Heart right ventricle (tissue), 16 donors: ENCODE measurements around the gene AKAP13. TPM values are rescaled to one million over a fixed set of nuclear protein-coding genes. Genes with fewer than 3 reads are reported as not detected.

ENCODE experiments used
- ATAC-seq, 8 donors: fragments of 200-7000 bp; cut with Tn5 transposase; one replicate each; pipeline ENCODE4 v1.9.1; 2020; ENCODE audit warnings: mild to moderate bottlenecking in 8 of 8, moderate library complexity in 8 of 8, moderate number of reproducible peaks in 1 of 8
- DNase-seq, 2 donors: peaks; one replicate each; pipeline ENCODE4 v3.0.0-alpha.2; 2020
- H3K27ac ChIP-seq, 10 donors: fragments of 200-600 bp; sonication (generic) in 2 of 10; one replicate each; pipeline versions ENCODE4 v1.5.0 to v1.8.0; 2020 to 2022; ENCODE audit warnings: mild to moderate bottlenecking in 3 of 10
- H3K27me3 ChIP-seq, 7 donors: fragments of 200-600 bp; one replicate each; pipeline ENCODE4 v1.8.0; 2021 to 2022; ENCODE audit warnings: mild to moderate bottlenecking in 2 of 7
- H3K36me3 ChIP-seq, 9 donors: fragments of 200-600 bp; sonication (generic) in 1 of 9; one replicate each; pipeline versions ENCODE4 v1.5.0 to v1.8.0; 2020 to 2022; ENCODE audit warnings: mild to moderate bottlenecking in 2 of 9
- H3K4me1 ChIP-seq, 9 donors: fragments of 200-600 bp; sonication (generic) in 1 of 9; one replicate each; pipeline versions ENCODE4 v1.5.0 to v1.8.0; 2020 to 2022; ENCODE audit warnings: mild to moderate bottlenecking in 4 of 9
- H3K4me3 ChIP-seq, 10 donors: fragments of 200-600 bp; sonication (generic) in 2 of 10; one replicate each; pipeline versions ENCODE4 v1.5.0 to v1.8.0; 2020 to 2022; ENCODE audit warnings: mild to moderate bottlenecking in 7 of 10, moderate library complexity in 2 of 10
- H3K9me3 ChIP-seq, 11 donors: fragments of 200-600 bp in 10 of 11; sonication (generic) in 2 of 11; one replicate each; pipeline versions ENCODE4 v1.5.0 to v1.8.0; 2013 to 2022; ENCODE audit warnings: mild to moderate bottlenecking in 2 of 11, control low read depth in 1 of 11, moderate library complexity in 1 of 11
- WGBS, 2 donors: extraction: QIAGEN DNeasy Blood & Tissue Kit; methylation state at CpG; one replicate each; pipeline ENCODE4 v1.1.7; 2013; ENCODE audit warnings: inconsistent platforms in 1 of 2; 5-methylcytosine and 5-hydroxymethylcytosine counted together
- intact Hi-C, 10 donors: fragments of 100-400 bp; cut with DNase I; formaldehyde crosslinking; loops; one replicate each; pipeline versions ENCODE4 v1.11.1 to v1.14.2; 2022
- polyA plus RNA-seq, 2 donors: library from polyadenylated mRNA; stranded (reverse); fragments of 200-250 nt; gene quantifications; one replicate each; pipeline ENCODE4 v1.2.3, GENCODE V29; 2013
- total RNA-seq, 10 donors: library from RNA; stranded (reverse); fragmentation: NEBNext Ultra II Directional in 3 of 10; extraction: Animal tissue kit (Norgen Biotek cat#: 25700) in 3 of 10; gene quantifications; one replicate each; pipeline versions ENCODE4 v1.2.1 to v1.2.4, GENCODE V29; 2021 to 2023
- TF ChIP-seq, protein P1 (sequence below), 9 donors: fragments of 200-600 bp; sonication (generic) in 2 of 9; IDR thresholded peaks; one replicate each; pipeline versions ENCODE4 v1.5.0 to v1.8.0; 2021 to 2022; ENCODE audit warnings: antibody characterized with exemption in 9 of 9, mild to moderate bottlenecking in 5 of 9, moderate library complexity in 1 of 9
- donor health status: Arrhythmogenic right ventricular cardiomyopathy.
- donor health status: ischemic (EF 13 %, LVEDD 7.1; RV severe dilation, severe dysfunction).
- donor health status: healthy with polysubstance abuse.
- donor health status: DM: no; HTN: yes; CAD: no.
- donor health status: DM: no; HTN: no; CAD: no.
- donor health status: ischemic (EF 25% LVEDD 6.9; RV normal size, moderate dysfunction).
- donor health status: ischemic (EF 25% LVEDD 5.7; RV mildly dilated, moderate dysfunction).
- donor health status: healthy.
- donor health status: DM: yes; HTN: yes; CAD: no.
- donor health status: Ischemic cardiomyopathy.
- donor health status: ischemic (EF 35%, LVEDD 5.7; RV mildly dilated, moderate dysfunction).
- donor health status: nonischemic (EF 11% LVEDD 7.7; RV severe dilation, severe dysfunction).
- donor health status: DM: yes; HTN: yes; CAD: no.
- donor health status: PGD.
- donor health status: ischemic (EF 29% LVEDD 5.4; RV normal size, mild dysfunction).
- donor health status: nonischemic (EF 23%, LVEDD 6.1; RV moderate dilation, normal function).

The AKAP13 gene
- total and polyA plus RNA-seq, 12 donors = 89.3 to 645 (median 480) TPM

DNA sequence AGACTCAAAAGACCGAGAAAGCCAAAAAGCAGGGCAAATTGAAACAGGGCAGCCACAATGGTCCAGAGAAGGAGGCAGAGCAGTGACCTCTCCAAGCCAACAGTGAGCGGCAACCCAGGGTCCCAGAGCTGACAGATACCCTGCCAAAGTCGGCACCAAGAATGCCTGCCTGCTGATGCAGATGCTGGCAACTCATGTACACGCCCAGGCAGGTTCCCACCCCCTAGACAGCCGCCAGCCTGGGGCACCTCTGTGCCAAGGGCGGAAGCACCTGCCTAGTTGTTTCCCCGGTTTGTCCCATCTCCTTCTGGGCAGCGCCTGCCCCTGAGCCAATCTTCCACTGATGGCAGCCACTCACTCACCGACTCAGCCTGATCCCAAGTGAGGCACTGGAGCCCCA lies 392.3 kb downstream of the AKAP13 start:
- DNase-seq = peak in 1 of 2 donors; percentile 61
- Histone ChIP-seq H3K4me1 (peaks cover 9 to 42% (median 31%) of the 10 kb centered on the region in 9 donors), H3K36me3 (peaks cover 0 to 9% (median 0%) of the 10 kb centered on the region in 9 donors), H3K27ac (peak overlapping the region in 8 of 10 donors; percentile 36 to 67 (median 54)), H3K27me3 (no peaks in the 10 kb centered on the region), H3K4me3 (no peak overlapping the region), H3K9me3 (no peaks in the 10 kb centered on the region)
- TF ChIP-seq, protein P1, sequence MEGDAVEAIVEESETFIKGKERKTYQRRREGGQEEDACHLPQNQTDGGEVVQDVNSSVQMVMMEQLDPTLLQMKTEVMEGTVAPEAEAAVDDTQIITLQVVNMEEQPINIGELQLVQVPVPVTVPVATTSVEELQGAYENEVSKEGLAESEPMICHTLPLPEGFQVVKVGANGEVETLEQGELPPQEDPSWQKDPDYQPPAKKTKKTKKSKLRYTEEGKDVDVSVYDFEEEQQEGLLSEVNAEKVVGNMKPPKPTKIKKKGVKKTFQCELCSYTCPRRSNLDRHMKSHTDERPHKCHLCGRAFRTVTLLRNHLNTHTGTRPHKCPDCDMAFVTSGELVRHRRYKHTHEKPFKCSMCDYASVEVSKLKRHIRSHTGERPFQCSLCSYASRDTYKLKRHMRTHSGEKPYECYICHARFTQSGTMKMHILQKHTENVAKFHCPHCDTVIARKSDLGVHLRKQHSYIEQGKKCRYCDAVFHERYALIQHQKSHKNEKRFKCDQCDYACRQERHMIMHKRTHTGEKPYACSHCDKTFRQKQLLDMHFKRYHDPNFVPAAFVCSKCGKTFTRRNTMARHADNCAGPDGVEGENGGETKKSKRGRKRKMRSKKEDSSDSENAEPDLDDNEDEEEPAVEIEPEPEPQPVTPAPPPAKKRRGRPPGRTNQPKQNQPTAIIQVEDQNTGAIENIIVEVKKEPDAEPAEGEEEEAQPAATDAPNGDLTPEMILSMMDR (IDR thresholded peaks at IDR 0.05) = no peak
- WGBS, 2 donors = 53 to 73% methylated on average over 9 of the region's 9 CpGs
- peak in 7 of 8 donors; percentile 44 to 89 (median 77) for ATAC-seq
- intact Hi-C loops = no loop called here

DNA sequence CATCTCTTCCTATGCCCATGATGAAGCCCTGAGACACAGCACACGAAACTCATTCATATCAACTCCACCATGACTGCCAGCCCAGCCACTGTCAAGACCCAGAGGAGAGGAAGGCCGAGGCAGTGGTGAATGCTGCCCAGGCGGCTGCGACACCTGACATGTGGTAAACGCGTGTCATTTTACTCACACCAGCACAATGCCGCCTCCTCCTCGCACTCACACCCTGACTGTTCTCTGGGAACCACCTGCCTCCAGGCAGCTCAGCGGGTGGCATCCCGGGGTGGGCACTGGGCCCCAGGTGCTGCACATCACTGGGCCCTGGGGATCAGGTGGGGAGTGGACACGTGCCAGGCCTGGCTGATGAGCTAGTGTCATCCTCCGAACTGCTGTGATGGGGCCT lies 392.8 kb downstream of the AKAP13 start:
- Histone ChIP-seq H3K4me3 (no peak overlapping the region), H3K9me3 (no peaks in the 10 kb centered on the region), H3K4me1 (peaks cover 9 to 48% (median 32%) of the 10 kb centered on the region in 9 donors), H3K27ac (peak overlapping the region in 1 of 10 donors; percentile 58), H3K27me3 (no peaks in the 10 kb centered on the region), H3K36me3 (peaks cover 0 to 6% (median 0%) of the 10 kb centered on the region in 9 donors)
- 88 to 95% methylated on average over 12 of the region's 12 CpGs for WGBS, 2 donors
- ATAC-seq (no peak), DNase-seq (no peak)
- intact Hi-C loops = no loop called here
- TF ChIP-seq, protein P1 (IDR thresholded peaks at IDR 0.05) = no peak

DNA sequence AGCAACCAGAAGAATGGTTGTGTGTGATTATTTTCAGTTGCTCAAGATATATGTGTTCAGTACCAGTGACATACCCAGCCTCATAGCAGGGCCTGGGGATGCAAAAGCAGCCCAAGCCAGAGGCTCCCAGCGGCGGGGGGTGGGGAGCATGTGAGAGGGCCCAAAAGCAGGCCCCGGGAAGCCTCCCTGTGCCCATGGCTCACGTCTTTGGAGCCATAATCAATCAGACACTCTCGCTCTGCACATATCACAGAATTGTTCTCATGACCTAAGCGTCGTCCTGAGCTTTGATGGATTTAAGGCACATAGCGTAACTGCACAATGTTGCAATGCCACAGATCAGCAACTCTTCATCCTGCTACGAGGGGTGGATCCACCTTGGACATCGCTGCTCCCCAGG lies 393.6 kb downstream of the AKAP13 start:
- Histone ChIP-seq H3K27me3 (no peaks in the 10 kb centered on the region), H3K4me1 (peaks cover 11 to 55% (median 37%) of the 10 kb centered on the region in 9 donors), H3K27ac (no peak overlapping the region), H3K36me3 (no peaks in the 10 kb centered on the region), H3K4me3 (no peak overlapping the region), H3K9me3 (no peaks in the 10 kb centered on the region)
- TF ChIP-seq, protein P1 (IDR thresholded peaks at IDR 0.05) = no peak
- WGBS, 2 donors = 94 to 96% methylated on average over 10 of the region's 10 CpGs
- intact Hi-C loops = no loop called here
- DNase-seq = no peak
- ATAC-seq = no peak

DNA sequence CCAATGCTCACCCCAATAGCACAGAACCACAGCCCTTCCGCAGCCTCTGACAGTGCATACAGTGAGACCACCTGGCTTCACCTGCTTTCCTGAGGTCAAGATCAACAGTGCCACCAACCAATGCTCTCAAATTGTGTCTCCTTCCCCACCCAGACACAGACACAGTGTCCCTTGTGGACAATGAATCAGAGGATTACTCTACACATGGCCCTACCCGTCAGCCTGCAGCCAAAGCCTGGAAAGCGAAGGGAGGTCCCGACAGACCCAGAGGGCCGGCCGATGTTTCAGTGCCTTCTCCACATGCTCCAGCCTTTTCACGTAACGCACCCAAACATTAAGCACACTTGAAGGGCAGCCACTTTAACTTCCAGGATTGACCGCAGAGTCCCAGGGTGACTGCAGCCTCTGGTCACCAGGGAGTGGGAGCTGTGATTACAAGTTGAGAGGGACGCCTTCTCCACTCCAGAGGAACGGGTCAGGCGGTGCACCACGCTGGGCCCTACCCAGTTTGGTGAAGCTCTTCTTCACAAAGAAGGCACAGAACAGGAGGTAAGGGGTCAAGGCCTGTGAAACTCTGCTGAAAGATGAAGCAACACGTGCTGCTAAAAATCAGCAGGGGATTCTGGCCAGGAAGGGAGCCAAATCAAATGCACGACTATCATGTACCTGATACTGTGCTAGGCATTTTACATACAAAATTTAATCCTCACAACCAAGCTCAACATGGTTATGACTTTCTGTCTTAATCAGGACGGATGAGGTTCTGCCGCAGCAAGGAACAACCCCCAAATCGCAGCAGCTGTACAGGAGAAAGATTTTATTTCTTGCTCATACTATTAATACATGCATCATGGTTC lies 397.1 kb downstream of the AKAP13 start:
- H3K27me3 ChIP-seq = no peaks in the 10 kb centered on the region
- ATAC-seq (peak in 2 of 8 donors; percentile 23), DNase-seq (no peak)
- 70 to 76% methylated on average over 18 of the region's 18 CpGs for WGBS, 2 donors
- no peaks in the 10 kb centered on the region for H3K36me3 ChIP-seq
- peak overlapping the region in 9 of 10 donors; percentile 2 to 63 (median 39) for H3K27ac ChIP-seq
- H3K9me3 ChIP-seq = no peaks in the 10 kb centered on the region
- TF ChIP-seq, protein P1 (IDR thresholded peaks at IDR 0.05) = no peak
- no peak overlapping the region for H3K4me3 ChIP-seq
- H3K4me1 ChIP-seq = peaks cover 4 to 57% (median 37%) of the 10 kb centered on the region in 9 donors
- intact Hi-C loops = no loop called here
